LNCAP (cell line): ENCODE measurements around the gene KCNMA1.

Source experiments
- CTCF ChIP-seq: fragments of 450-650 bp; IDR thresholded peaks from 2 replicates; pipeline ENCODE4 v1.5.1; 2017; ENCODE audit warnings: mild to moderate bottlenecking

The KCNMA1 gene

GRCh38 chr10:77293347-77293746 lies 344.3 kb downstream of the KCNMA1 start:
- no peak for TF ChIP-seq CTCF

- no peak for TF ChIP-seq CTCF
These were observed 345.8 kb downstream of the KCNMA1 start for GRCh38 chr10:77291596-77292505.

- no peak for TF ChIP-seq CTCF
These were observed 347.0 kb downstream of the KCNMA1 start for GRCh38 chr10:77290528-77291155.

- no peak for TF ChIP-seq CTCF
These were observed 347.8 kb downstream of the KCNMA1 start for GRCh38 chr10:77289790-77290189.

- TF ChIP-seq CTCF, result no peak
These were observed 348.5 kb downstream of the KCNMA1 start for GRCh38 chr10:77289027-77289501.

- TF ChIP-seq CTCF, result no peak
These were observed 349.9 kb downstream of the KCNMA1 start for GRCh38 chr10:77287647-77288120.

GRCh38 chr10:77286531-77287508 lies 350.8 kb downstream of the KCNMA1 start:
- TF ChIP-seq CTCF, result no peak
